ENCODE measurements around the gene SLAIN2.
"Not testable (repeated sequence)": the region's sequence is repeated elsewhere in the genome, so short reads cannot be mapped to it uniquely, and the experiment has no call there.

The SLAIN2 gene

DNA sequence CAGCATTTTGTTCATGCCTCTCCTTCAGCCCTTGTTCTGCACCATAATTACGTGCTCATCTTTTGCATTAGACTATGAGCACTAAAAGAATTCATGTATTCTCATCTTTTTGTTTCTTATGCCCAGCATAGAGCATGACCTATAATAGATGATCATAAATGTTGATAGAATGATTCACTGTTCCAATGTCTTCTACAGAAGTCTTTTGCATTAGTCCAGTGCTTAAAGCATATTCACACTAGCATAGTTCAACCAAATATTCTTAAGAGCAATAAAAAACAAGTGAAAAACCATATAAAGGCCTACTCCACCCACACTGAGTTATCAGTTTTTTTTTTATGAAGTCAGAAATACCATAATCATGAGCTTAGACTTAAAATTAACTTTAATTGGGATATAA is 105.3 kb downstream of the SLAIN2 start:
- Histone ChIP-seq H3K27me3 (replicated peaks; ENCODE audit: control insufficient read depth, insufficient read depth, low read length) (no peaks in the 10 kb centered on the region), H3K36me3 (ENCODE audit: control insufficient read depth, insufficient read depth, low read length, severe bottlenecking) (no peaks in the 10 kb centered on the region), H3K4me1 (ENCODE audit: control insufficient read depth, insufficient read depth, low read length) (no peaks in the 10 kb centered on the region), H3K4me3 (ENCODE audit: low read length) (no peak overlapping the region), H3K9me3 (ENCODE audit: control insufficient read depth, low read length) (no peaks in the 10 kb centered on the region), H3K9ac (ENCODE audit: low read length) (no peak overlapping the region)
- no peak for DNase-seq (ENCODE audit: low read depth)

DNA sequence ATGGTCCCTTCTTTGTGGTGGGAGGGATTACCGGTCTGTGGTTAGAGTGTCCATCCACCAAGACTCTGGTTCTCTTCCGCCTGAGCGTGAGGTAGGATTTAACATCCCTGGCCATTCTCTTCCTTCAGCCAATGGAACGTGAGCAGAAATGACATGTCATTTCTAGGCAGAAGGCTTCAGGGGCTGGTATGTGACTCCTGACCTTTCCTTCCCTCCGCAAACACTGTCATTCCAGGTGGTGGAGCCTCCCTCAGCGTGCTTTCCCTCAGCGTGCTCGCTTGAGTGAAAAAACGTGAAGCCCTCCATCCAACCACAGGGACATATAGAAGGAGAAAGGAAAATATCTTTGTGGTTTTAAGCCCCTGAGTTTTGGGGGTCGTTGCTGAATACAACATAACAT is 107.8 kb downstream of the SLAIN2 start:
- H3K4me3 ChIP-seq (ENCODE audit: low read length) = no peak overlapping the region
- H3K36me3 ChIP-seq (ENCODE audit: control insufficient read depth, insufficient read depth, low read length, severe bottlenecking) = no peaks in the 10 kb centered on the region
- no peak overlapping the region for H3K9ac ChIP-seq (ENCODE audit: low read length)
- no peaks in the 10 kb centered on the region for H3K27me3 ChIP-seq (replicated peaks; ENCODE audit: control insufficient read depth, insufficient read depth, low read length)
- H3K4me1 ChIP-seq (ENCODE audit: control insufficient read depth, insufficient read depth, low read length) = no peaks in the 10 kb centered on the region
- no peak for DNase-seq (ENCODE audit: low read depth)
- no peaks in the 10 kb centered on the region for H3K9me3 ChIP-seq (ENCODE audit: control insufficient read depth, low read length)

DNA sequence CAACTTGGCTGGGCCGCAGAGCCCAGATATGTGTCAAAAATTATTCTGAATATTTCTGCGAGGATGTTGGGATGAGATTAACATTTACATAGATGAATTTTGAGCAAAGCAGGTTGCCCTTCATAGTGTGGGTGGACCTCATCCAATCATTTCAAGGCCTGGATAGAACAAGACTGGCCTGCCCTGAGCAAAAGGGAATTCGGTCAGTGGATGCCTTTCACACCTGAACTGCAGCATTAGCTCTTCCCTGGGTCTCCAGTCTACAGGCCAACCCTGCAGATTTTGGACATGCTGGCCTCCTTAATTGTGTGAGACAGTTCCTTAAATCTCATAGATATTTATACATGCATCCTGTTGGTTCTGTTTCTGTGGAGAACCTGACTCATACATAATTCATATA is 109.4 kb downstream of the SLAIN2 start:
- no peak for DNase-seq (ENCODE audit: low read depth)
- Histone ChIP-seq H3K4me3 (ENCODE audit: low read length) (no peak overlapping the region), H3K4me1 (ENCODE audit: control insufficient read depth, insufficient read depth, low read length) (no peaks in the 10 kb centered on the region), H3K27me3 (replicated peaks; ENCODE audit: control insufficient read depth, insufficient read depth, low read length) (no peaks in the 10 kb centered on the region), H3K36me3 (ENCODE audit: control insufficient read depth, insufficient read depth, low read length, severe bottlenecking) (no peaks in the 10 kb centered on the region), H3K9me3 (ENCODE audit: control insufficient read depth, low read length) (no peaks in the 10 kb centered on the region), H3K9ac (ENCODE audit: low read length) (no peak overlapping the region)

DNA sequence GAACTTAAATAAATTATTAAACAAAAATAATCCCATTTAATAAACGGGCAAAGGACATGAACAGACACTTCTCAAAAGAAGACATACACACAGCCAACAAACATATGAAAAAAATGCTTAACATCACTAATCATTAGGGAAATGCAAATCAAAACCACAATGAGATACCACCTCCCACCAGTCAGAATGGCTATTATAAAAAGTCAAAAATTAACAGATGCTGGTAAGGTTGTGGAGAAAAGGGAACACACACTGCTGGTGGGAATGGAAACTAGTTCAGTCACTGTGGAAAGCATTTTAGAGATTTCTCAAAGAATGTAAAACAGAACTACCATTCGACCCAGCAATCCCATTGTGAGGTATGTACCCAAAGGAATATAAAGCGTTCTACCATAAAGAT is 110.3 kb downstream of the SLAIN2 start:
- H3K4me3 ChIP-seq (ENCODE audit: low read length); H3K9me3 ChIP-seq (ENCODE audit: control insufficient read depth, low read length); DNase-seq (ENCODE audit: low read depth); H3K9ac ChIP-seq (ENCODE audit: low read length); H3K4me1 ChIP-seq (ENCODE audit: control insufficient read depth, insufficient read depth, low read length); H3K36me3 ChIP-seq (ENCODE audit: control insufficient read depth, insufficient read depth, low read length, severe bottlenecking); H3K27me3 ChIP-seq (replicated peaks; ENCODE audit: control insufficient read depth, insufficient read depth, low read length): not testable (repeated sequence)

DNA sequence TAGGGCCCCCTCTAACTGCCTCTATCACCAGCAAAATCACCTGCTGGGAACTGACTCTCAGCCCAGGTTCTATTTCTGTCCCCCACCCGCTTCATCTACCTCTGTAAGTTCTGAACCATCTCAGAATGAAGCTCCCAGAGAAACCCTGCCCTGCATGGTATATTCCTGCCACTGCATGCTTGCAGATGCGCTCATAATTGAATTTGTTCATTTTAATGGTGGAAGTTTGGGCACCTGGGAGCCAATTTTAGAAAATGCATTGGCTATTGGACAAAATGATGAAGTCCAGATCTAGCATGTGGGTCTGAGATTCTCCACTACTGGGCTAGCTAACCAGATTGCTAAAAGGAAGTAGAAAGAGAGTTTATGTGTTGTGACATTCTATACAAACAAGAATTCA is 113.3 kb downstream of the SLAIN2 start:
- Histone ChIP-seq H3K36me3 (ENCODE audit: control insufficient read depth, insufficient read depth, low read length, severe bottlenecking) (no peaks in the 10 kb centered on the region), H3K4me3 (ENCODE audit: low read length) (no peak overlapping the region), H3K9me3 (ENCODE audit: control insufficient read depth, low read length) (no peaks in the 10 kb centered on the region), H3K9ac (ENCODE audit: low read length) (no peak overlapping the region), H3K4me1 (ENCODE audit: control insufficient read depth, insufficient read depth, low read length) (no peaks in the 10 kb centered on the region), H3K27me3 (replicated peaks; ENCODE audit: control insufficient read depth, insufficient read depth, low read length) (no peaks in the 10 kb centered on the region)
- no peak for DNase-seq (ENCODE audit: low read depth)

DNA sequence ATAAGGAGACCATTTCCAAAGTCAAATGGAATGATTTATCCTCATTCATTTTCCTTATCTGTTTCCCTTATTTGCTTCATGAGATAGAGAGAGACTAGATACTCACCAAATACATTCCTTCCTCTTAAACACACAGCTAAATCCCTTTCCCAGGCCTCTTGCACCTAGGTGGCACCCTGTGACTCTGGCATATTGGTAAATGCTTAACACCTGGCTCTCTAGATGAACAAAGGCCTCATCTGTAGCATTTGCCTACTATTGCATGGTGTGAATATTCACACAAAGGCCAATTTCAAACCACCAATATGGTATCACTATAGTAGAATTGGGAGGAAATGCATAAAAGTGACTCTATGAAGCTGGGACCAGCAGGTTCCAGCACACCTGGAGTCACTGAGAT is 119.7 kb downstream of the SLAIN2 start:
- Histone ChIP-seq H3K9ac (ENCODE audit: low read length) (no peak overlapping the region), H3K4me3 (ENCODE audit: low read length) (no peak overlapping the region), H3K4me1 (ENCODE audit: control insufficient read depth, insufficient read depth, low read length) (no peaks in the 10 kb centered on the region), H3K27me3 (replicated peaks; ENCODE audit: control insufficient read depth, insufficient read depth, low read length) (peaks cover 5% of the 10 kb centered on the region), H3K36me3 (ENCODE audit: control insufficient read depth, insufficient read depth, low read length, severe bottlenecking) (no peaks in the 10 kb centered on the region), H3K9me3 (ENCODE audit: control insufficient read depth, low read length) (peaks cover 14% of the 10 kb centered on the region)
- DNase-seq (ENCODE audit: low read depth) = no peak

DNA sequence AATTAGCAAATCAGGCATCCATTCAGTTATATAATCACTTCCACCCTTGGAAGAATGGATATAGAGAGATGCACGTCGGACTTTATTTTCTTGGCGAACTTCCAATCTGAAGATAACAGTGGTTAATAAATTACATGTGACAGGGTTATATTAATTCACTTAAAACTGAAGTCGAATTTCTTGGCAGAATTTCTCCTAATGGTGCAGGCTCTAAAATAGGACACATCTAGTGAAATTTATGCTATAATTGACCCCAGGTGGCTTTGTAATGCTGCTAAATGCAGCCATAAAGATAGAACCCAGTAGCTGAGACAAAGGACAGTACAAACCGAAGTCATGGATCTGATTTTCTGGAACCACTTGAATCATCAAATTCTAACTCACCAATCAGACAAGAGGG is 121.0 kb downstream of the SLAIN2 start:
- Histone ChIP-seq H3K4me1 (ENCODE audit: control insufficient read depth, insufficient read depth, low read length) (no peaks in the 10 kb centered on the region), H3K4me3 (ENCODE audit: low read length) (no peak overlapping the region), H3K9me3 (ENCODE audit: control insufficient read depth, low read length) (peaks cover 14% of the 10 kb centered on the region), H3K27me3 (replicated peaks; ENCODE audit: control insufficient read depth, insufficient read depth, low read length) (peaks cover 5% of the 10 kb centered on the region), H3K36me3 (ENCODE audit: control insufficient read depth, insufficient read depth, low read length, severe bottlenecking) (no peaks in the 10 kb centered on the region), H3K9ac (ENCODE audit: low read length) (no peak overlapping the region)
- no peak for DNase-seq (ENCODE audit: low read depth)

DNA sequence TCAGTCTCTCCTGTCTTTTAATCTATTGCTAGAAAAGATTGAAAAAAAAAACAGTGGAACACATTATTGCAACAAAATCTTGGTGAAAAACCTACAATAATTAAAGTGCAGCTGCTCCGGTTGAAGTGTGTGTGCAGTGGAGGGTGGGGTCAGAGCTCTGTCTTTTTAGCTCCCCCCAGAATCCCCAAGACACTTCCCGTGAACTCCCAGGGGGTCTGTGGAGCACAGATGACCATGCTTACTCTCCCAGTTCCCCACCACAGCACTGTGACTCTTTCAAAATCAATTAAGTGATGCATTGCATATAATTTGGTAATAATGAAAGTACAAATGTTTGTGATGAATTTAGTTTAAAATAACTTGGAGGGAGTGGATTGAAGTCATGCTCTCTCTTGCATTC is 126.1 kb downstream of the SLAIN2 start:
- Histone ChIP-seq H3K9ac (ENCODE audit: low read length) (no peak overlapping the region), H3K9me3 (ENCODE audit: control insufficient read depth, low read length) (peaks cover 14% of the 10 kb centered on the region), H3K4me1 (ENCODE audit: control insufficient read depth, insufficient read depth, low read length) (no peaks in the 10 kb centered on the region), H3K36me3 (ENCODE audit: control insufficient read depth, insufficient read depth, low read length, severe bottlenecking) (no peaks in the 10 kb centered on the region), H3K27me3 (replicated peaks; ENCODE audit: control insufficient read depth, insufficient read depth, low read length) (no peaks in the 10 kb centered on the region), H3K4me3 (ENCODE audit: low read length) (no peak overlapping the region)
- DNase-seq (ENCODE audit: low read depth) = no peak

DNA sequence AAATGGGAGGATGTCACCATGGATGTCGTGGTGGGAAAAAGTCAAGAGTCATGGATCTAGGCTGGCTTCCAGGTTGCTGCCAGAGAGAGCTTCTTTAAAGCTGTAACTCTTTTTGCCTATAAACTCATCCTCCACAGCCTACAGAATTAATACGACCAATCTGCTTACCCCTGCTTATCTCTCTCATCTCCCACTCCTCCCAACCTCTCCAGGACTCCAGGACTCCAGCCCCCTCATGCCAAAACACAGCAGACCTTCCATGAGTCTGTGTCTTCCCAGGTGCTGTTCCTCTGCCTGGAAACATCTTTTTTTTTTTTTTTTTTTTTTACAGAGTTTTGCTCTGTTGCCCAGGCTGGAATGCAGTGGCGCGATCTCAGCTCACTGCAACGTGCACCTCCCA is 126.6 kb downstream of the SLAIN2 start:
- Histone ChIP-seq H3K27me3 (replicated peaks; ENCODE audit: control insufficient read depth, insufficient read depth, low read length) (no peaks in the 10 kb centered on the region), H3K9me3 (ENCODE audit: control insufficient read depth, low read length) (peaks cover 11% of the 10 kb centered on the region)

DNA sequence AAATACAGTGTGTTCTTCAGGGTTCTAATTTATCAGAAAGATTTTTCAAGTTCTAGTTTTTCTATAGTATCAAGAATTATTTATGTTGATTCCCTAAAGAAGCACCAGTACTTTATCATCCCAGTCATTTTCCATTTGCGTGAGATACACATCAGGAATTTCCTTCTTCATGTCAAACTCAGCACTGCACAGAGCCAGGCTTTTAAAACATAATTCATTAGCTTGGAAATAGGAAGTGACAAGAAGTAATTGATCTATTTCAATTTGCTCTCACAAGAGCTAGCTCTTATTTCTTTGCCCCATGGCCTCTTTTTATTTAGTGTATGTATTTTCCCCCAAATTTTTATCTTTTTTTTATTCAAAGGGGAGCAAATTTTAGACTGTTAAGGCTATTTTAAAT is 128.8 kb downstream of the SLAIN2 start:
- Histone ChIP-seq H3K4me1 (ENCODE audit: control insufficient read depth, insufficient read depth, low read length) (peaks cover 6% of the 10 kb centered on the region), H3K9me3 (ENCODE audit: control insufficient read depth, low read length) (no peaks in the 10 kb centered on the region), H3K27me3 (replicated peaks; ENCODE audit: control insufficient read depth, insufficient read depth, low read length) (no peaks in the 10 kb centered on the region), H3K36me3 (ENCODE audit: control insufficient read depth, insufficient read depth, low read length, severe bottlenecking) (no peaks in the 10 kb centered on the region), H3K4me3 (ENCODE audit: low read length) (no peak overlapping the region), H3K9ac (ENCODE audit: low read length) (no peak overlapping the region)
- DNase-seq (ENCODE audit: low read depth) = no peak

More for the DNA sequence above, 126.6 kb downstream of the SLAIN2 start:
- Histone ChIP-seq H3K9ac (ENCODE audit: low read length) (no peak overlapping the region), H3K4me3 (ENCODE audit: low read length) (no peak overlapping the region), H3K36me3 (ENCODE audit: control insufficient read depth, insufficient read depth, low read length, severe bottlenecking) (no peaks in the 10 kb centered on the region), H3K4me1 (ENCODE audit: control insufficient read depth, insufficient read depth, low read length) (no peaks in the 10 kb centered on the region)
- DNase-seq (ENCODE audit: low read depth) = no peak

DNA sequence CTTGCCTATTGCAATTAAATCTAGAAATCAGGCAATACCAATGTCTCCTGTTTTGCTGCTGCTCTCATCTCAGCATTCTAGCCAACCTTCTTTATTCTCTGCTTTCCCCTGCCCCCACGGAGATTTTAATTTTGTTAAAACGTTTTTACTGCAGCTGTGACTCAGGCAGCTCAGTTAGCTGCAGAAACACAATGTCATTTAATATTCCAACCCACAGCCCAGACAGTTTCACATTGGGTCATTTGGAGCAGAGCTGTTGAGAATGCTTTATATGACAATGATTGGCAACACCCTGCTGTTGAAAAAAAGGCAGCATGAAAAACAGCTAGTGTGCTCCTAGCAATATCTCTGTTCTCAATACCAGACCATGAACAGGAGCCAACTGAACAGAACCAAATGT is 129.2 kb downstream of the SLAIN2 start:
- no peaks in the 10 kb centered on the region for H3K36me3 ChIP-seq (ENCODE audit: control insufficient read depth, insufficient read depth, low read length, severe bottlenecking)
- peaks cover 6% of the 10 kb centered on the region for H3K4me1 ChIP-seq (ENCODE audit: control insufficient read depth, insufficient read depth, low read length)
- no peaks in the 10 kb centered on the region for H3K9me3 ChIP-seq (ENCODE audit: control insufficient read depth, low read length)
- no peaks in the 10 kb centered on the region for H3K27me3 ChIP-seq (replicated peaks; ENCODE audit: control insufficient read depth, insufficient read depth, low read length)
- no peak overlapping the region for H3K4me3 ChIP-seq (ENCODE audit: low read length)
- peak; percentile 24 for DNase-seq (ENCODE audit: low read depth)
- no peak overlapping the region for H3K9ac ChIP-seq (ENCODE audit: low read length)

DNA sequence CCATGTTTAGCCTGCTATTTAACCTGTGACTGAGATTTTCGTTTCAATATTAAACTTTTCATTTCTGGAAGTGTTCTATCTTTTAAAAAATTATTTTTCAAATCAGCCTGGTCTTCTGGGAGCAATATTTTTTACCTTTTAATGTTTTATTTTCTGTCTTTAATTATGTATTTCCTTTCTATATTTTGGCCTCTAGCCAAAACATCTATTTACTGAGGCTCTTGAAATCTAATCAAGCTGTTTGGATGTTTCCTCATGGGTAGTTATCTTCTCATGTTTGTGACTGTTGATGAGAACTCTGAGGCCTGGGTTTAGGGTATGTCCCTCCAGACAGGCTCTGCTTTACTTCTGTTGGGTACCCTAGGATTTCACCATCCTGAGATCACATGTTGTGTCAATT is 131.5 kb downstream of the SLAIN2 start:
- H3K9ac ChIP-seq (ENCODE audit: low read length) = no peak overlapping the region
- no peaks in the 10 kb centered on the region for H3K9me3 ChIP-seq (ENCODE audit: control insufficient read depth, low read length)
- H3K4me1 ChIP-seq (ENCODE audit: control insufficient read depth, insufficient read depth, low read length) = peaks cover 6% of the 10 kb centered on the region
- no peak for DNase-seq (ENCODE audit: low read depth)
- no peak overlapping the region for H3K4me3 ChIP-seq (ENCODE audit: low read length)
- no peaks in the 10 kb centered on the region for H3K36me3 ChIP-seq (ENCODE audit: control insufficient read depth, insufficient read depth, low read length, severe bottlenecking)
- no peaks in the 10 kb centered on the region for H3K27me3 ChIP-seq (replicated peaks; ENCODE audit: control insufficient read depth, insufficient read depth, low read length)

All from adipocyte (in vitro differentiated cells).